Measurements from ENCODE around the gene MVB12B. TPM values are rescaled to one million over a fixed set of nuclear protein-coding genes. Genes with fewer than 3 reads are reported as not detected.
"Not testable (repeated sequence)": the region's sequence is repeated elsewhere in the genome, so short reads cannot be mapped to it uniquely, and the experiment has no call there.

MVB12B gene
- total RNA-seq, 2 donors from 2014 or later, result 18.6 to 19.7 TPM

GRCh38 chr9:126475933-126476555 lies 149.4 kb downstream of the MVB12B start:
- H3K9me3 ChIP-seq (ENCODE audit: control insufficient read depth, low read length), result no peaks in the 10 kb centered on the region
- DNase-seq, result peak; percentile 63
- no peaks in the 10 kb centered on the region for H3K27me3 ChIP-seq (ENCODE audit: control insufficient read depth, insufficient read depth, low read length, poor library complexity, severe bottlenecking)
- WGBS, 2 experiments (ENCODE audit: insufficient coverage in 1 of 2, insufficient read length in 1 of 2), result 84 to 93% methylated on average over 6 to 11 of the region's 12 CpGs
- H3K36me3 Mint-ChIP-seq (ENCODE audit: low read depth), result peaks cover 5% of the 10 kb centered on the region
- H3K4me1 Mint-ChIP-seq, result peaks cover 22% of the 10 kb centered on the region
- no peak overlapping the region for H3K27ac ChIP-seq (ENCODE audit: low read depth, low read length)
- TF ChIP-seq, protein P1, sequence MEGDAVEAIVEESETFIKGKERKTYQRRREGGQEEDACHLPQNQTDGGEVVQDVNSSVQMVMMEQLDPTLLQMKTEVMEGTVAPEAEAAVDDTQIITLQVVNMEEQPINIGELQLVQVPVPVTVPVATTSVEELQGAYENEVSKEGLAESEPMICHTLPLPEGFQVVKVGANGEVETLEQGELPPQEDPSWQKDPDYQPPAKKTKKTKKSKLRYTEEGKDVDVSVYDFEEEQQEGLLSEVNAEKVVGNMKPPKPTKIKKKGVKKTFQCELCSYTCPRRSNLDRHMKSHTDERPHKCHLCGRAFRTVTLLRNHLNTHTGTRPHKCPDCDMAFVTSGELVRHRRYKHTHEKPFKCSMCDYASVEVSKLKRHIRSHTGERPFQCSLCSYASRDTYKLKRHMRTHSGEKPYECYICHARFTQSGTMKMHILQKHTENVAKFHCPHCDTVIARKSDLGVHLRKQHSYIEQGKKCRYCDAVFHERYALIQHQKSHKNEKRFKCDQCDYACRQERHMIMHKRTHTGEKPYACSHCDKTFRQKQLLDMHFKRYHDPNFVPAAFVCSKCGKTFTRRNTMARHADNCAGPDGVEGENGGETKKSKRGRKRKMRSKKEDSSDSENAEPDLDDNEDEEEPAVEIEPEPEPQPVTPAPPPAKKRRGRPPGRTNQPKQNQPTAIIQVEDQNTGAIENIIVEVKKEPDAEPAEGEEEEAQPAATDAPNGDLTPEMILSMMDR (conservative IDR thresholded peaks at IDR 0.05), result no peak
- no peaks in the 10 kb centered on the region for H3K9me3 Mint-ChIP-seq
- no peaks in the 10 kb centered on the region for H3K27me3 Mint-ChIP-seq (ENCODE audit: insufficient read depth)
- no peak overlapping the region for H3K4me3 ChIP-seq (ENCODE audit: low read length)
- peaks cover 6% of the 10 kb centered on the region for H3K4me1 ChIP-seq (ENCODE audit: control insufficient read depth, insufficient read depth, low read length)
- no peak overlapping the region for H3K27ac Mint-ChIP-seq
- no peak overlapping the region for H3K9ac ChIP-seq (ENCODE audit: extremely low read depth, low read length, poor library complexity, severe bottlenecking)
- H3K36me3 ChIP-seq (ENCODE audit: control insufficient read depth, insufficient read depth, low read length), result no peaks in the 10 kb centered on the region
- no peak overlapping the region for H3K4me3 Mint-ChIP-seq

DNA sequence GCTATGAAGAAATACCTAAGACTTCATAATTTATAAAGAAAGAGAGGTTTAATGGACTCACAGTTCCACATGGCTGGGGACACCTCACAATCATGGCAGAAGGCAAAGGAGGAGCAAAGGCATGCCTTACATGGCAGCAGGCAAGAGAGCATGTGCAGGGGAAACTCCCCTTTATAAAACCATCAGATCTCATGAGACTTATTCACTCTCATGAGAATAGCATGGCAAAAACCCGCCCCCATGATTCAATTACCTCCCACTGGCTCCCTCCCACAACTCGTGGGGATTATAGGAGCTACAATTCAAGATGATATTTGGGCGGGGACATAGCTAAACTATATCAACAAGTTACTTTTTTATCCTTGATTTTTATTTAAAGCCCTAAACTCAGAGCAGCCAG lies 150.8 kb downstream of the MVB12B start:
- H3K27me3 ChIP-seq (ENCODE audit: control insufficient read depth, insufficient read depth, low read length, poor library complexity, severe bottlenecking); H3K27ac Mint-ChIP-seq; H3K9me3 Mint-ChIP-seq; H3K36me3 Mint-ChIP-seq (ENCODE audit: low read depth); H3K4me3 ChIP-seq (ENCODE audit: low read length); H3K4me1 ChIP-seq (ENCODE audit: control insufficient read depth, insufficient read depth, low read length); H3K4me1 Mint-ChIP-seq; H3K4me3 Mint-ChIP-seq; DNase-seq; H3K9me3 ChIP-seq (ENCODE audit: control insufficient read depth, low read length); H3K27ac ChIP-seq (ENCODE audit: low read depth, low read length); H3K9ac ChIP-seq (ENCODE audit: extremely low read depth, low read length, poor library complexity, severe bottlenecking); H3K27me3 Mint-ChIP-seq (ENCODE audit: insufficient read depth); H3K36me3 ChIP-seq (ENCODE audit: control insufficient read depth, insufficient read depth, low read length): not testable (repeated sequence)
- 85 to 89% methylated on average over 2 to 3 of the region's 3 CpGs for WGBS, 2 experiments (ENCODE audit: insufficient coverage in 1 of 2, insufficient read length in 1 of 2)

GRCh38 chr9:126478216-126478981 lies 151.8 kb downstream of the MVB12B start:
- 92% methylated on average over 5 to 8 of the region's 8 CpGs for WGBS, 2 experiments (ENCODE audit: insufficient coverage in 1 of 2, insufficient read length in 1 of 2)

More at GRCh38 chr9:126478216-126478981, 151.8 kb downstream of the MVB12B start:
- peaks cover 5% of the 10 kb centered on the region for H3K36me3 Mint-ChIP-seq (ENCODE audit: low read depth)
- H3K27me3 ChIP-seq (ENCODE audit: control insufficient read depth, insufficient read depth, low read length, poor library complexity, severe bottlenecking), result no peaks in the 10 kb centered on the region
- no peaks in the 10 kb centered on the region for H3K9me3 ChIP-seq (ENCODE audit: control insufficient read depth, low read length)
- H3K27me3 Mint-ChIP-seq (ENCODE audit: insufficient read depth), result no peaks in the 10 kb centered on the region
- H3K27ac Mint-ChIP-seq, result no peak overlapping the region
- H3K4me3 Mint-ChIP-seq, result no peak overlapping the region
- H3K4me3 ChIP-seq (ENCODE audit: low read length), result no peak overlapping the region
- no peaks in the 10 kb centered on the region for H3K4me1 ChIP-seq (ENCODE audit: control insufficient read depth, insufficient read depth, low read length)
- H3K36me3 ChIP-seq (ENCODE audit: control insufficient read depth, insufficient read depth, low read length), result no peaks in the 10 kb centered on the region
- TF ChIP-seq, protein P1 (conservative IDR thresholded peaks at IDR 0.05), result no peak
- H3K9ac ChIP-seq (ENCODE audit: extremely low read depth, low read length, poor library complexity, severe bottlenecking), result no peak overlapping the region
- no peaks in the 10 kb centered on the region for H3K9me3 Mint-ChIP-seq
- no peak for DNase-seq
- H3K4me1 Mint-ChIP-seq, result no peaks in the 10 kb centered on the region
- H3K27ac ChIP-seq (ENCODE audit: low read depth, low read length), result no peak overlapping the region

Data from endodermal cell (in vitro differentiated cells).